Measurements from ENCODE around the gene EPX. TPM values are rescaled to one million over a fixed set of nuclear protein-coding genes. Genes with fewer than 3 reads are reported as not detected.

EPX gene
- total RNA-seq, 4 donors from 2014 or later, result not detected

GRCh38 chr17:58219789-58220183, 27.3 kb downstream of the EPX start:
- Histone ChIP-seq H3K27me3 (no peaks in the 10 kb centered on the region), H3K36me3 (no peaks in the 10 kb centered on the region), H3K9me3 (no peaks in the 10 kb centered on the region), H3K4me1 (peaks cover 0 to 11% (median 9%) of the 10 kb centered on the region in 4 donors), H3K27ac (peak overlapping the region; percentile 68 to 87 (median 86)), H3K4me3 (peak overlapping the region; percentile 29 to 92 (median 72))
- intact Hi-C loops (cut with DNase I; ENCODE audit: low total_unique reads) (no loop called here), in situ Hi-C loops (cut with MboI; ENCODE audit: low pct_ligation_motif_present in 1 of 4, low pct_unique_long_range_greater_than_20kb in 1 of 4, low sequenced_read_pairs in 3 of 4) (no loop called here)
- DNase-seq, result no peak
- no peak for TF ChIP-seq CTCF (IDR thresholded peaks at IDR 0.05)
- no peak for TF ChIP-seq EP300 (IDR thresholded peaks at IDR 0.05; ENCODE audit: low read depth)
- TF ChIP-seq POLR2AphosphoS5 (IDR thresholded peaks at IDR 0.05), result no peak
- TF ChIP-seq POLR2A (IDR thresholded peaks at IDR 0.05), result no peak
- 53 to 67% methylated on average over 3 to 7 of the region's 7 CpGs for WGBS, 2 donors (ENCODE audit: low coverage in 1 of 2)

GRCh38 chr17:58224315-58224714, 31.8 kb downstream of the EPX start:
- Histone ChIP-seq H3K9me3 (no peaks in the 10 kb centered on the region), H3K4me1 (peaks cover 0 to 7% (median 6%) of the 10 kb centered on the region in 4 donors), H3K27me3 (peaks cover 6% of the 10 kb centered on the region), H3K27ac (no peak overlapping the region), H3K36me3 (no peaks in the 10 kb centered on the region), H3K4me3 (no peak overlapping the region)
- WGBS, 2 donors (ENCODE audit: low coverage in 1 of 2), result 14 to 37% methylated on average over 1 of the region's 1 CpG
- DNase-seq, result no peak
- in situ Hi-C loops (cut with MboI; ENCODE audit: low pct_ligation_motif_present in 1 of 4, low pct_unique_long_range_greater_than_20kb in 1 of 4, low sequenced_read_pairs in 3 of 4) (no loop called here), intact Hi-C loops (cut with DNase I; ENCODE audit: low total_unique reads) (no loop called here)
- no peak for TF ChIP-seq POLR2AphosphoS5 (IDR thresholded peaks at IDR 0.05)
- no peak for TF ChIP-seq CTCF (IDR thresholded peaks at IDR 0.05)
- TF ChIP-seq POLR2A (IDR thresholded peaks at IDR 0.05), result no peak
- TF ChIP-seq EP300 (IDR thresholded peaks at IDR 0.05; ENCODE audit: low read depth), result no peak

GRCh38 chr17:58227733-58228132, 35.2 kb downstream of the EPX start:
- WGBS, 2 donors (ENCODE audit: low coverage in 1 of 2), result 89% methylated on average over 3 of the region's 3 CpGs; no CpG with 5 or more reads in 1 of the 2 donors
- intact Hi-C loops (cut with DNase I; ENCODE audit: low total_unique reads), result no loop called here
- DNase-seq, result no peak
- H3K27me3 ChIP-seq, result peaks cover 15% of the 10 kb centered on the region
- no peak overlapping the region for H3K4me3 ChIP-seq
- no peak overlapping the region for H3K27ac ChIP-seq
- TF ChIP-seq POLR2AphosphoS5 (IDR thresholded peaks at IDR 0.05) (no peak), POLR2A (IDR thresholded peaks at IDR 0.05) (no peak), EP300 (IDR thresholded peaks at IDR 0.05; ENCODE audit: low read depth) (no peak), CTCF (IDR thresholded peaks at IDR 0.05) (no peak)
- in situ Hi-C loops (cut with MboI; ENCODE audit: low pct_ligation_motif_present in 1 of 4, low pct_unique_long_range_greater_than_20kb in 1 of 4, low sequenced_read_pairs in 3 of 4), result loop anchor here in 1 of 4 donors (25.0 kb wide), 1 partner anchor 90 kb away; the partner anchor contains the start of gene OR4D1
- H3K4me1 ChIP-seq, result no peaks in the 10 kb centered on the region
- no peaks in the 10 kb centered on the region for H3K36me3 ChIP-seq
- no peaks in the 10 kb centered on the region for H3K9me3 ChIP-seq

GRCh38 chr17:58228679-58229078, 36.2 kb downstream of the EPX start:
- H3K9me3 ChIP-seq, result no peaks in the 10 kb centered on the region
- no peak overlapping the region for H3K27ac ChIP-seq
- in situ Hi-C loops (cut with MboI; ENCODE audit: low pct_ligation_motif_present in 1 of 4, low pct_unique_long_range_greater_than_20kb in 1 of 4, low sequenced_read_pairs in 3 of 4) (loop anchor here in 1 of 4 donors (25.0 kb wide), 1 partner anchor 91 kb away; the partner anchor contains the start of gene OR4D1), intact Hi-C loops (cut with DNase I; ENCODE audit: low total_unique reads) (no loop called here)
- no peaks in the 10 kb centered on the region for H3K4me1 ChIP-seq
- WGBS, 2 donors (ENCODE audit: low coverage in 1 of 2), result 37 to 60% methylated on average over 1 to 3 of the region's 3 CpGs
- H3K27me3 ChIP-seq, result peaks cover 15% of the 10 kb centered on the region
- TF ChIP-seq POLR2A (IDR thresholded peaks at IDR 0.05) (no peak), EP300 (IDR thresholded peaks at IDR 0.05; ENCODE audit: low read depth) (no peak), CTCF (IDR thresholded peaks at IDR 0.05) (no peak), POLR2AphosphoS5 (IDR thresholded peaks at IDR 0.05) (no peak)
- H3K4me3 ChIP-seq, result no peak overlapping the region
- no peak for DNase-seq
- H3K36me3 ChIP-seq, result no peaks in the 10 kb centered on the region

Measured in transverse colon (tissue), 4 donors.